Spinal cord (tissue), 10 donors: Measurements from ENCODE around the gene MAP3K4. TPM values are rescaled to one million over a fixed set of nuclear protein-coding genes. Genes with fewer than 3 reads are reported as not detected.

ENCODE experiments used
- DNase-seq, 6 donors: peaks; one replicate each; pipeline versions ENCODE4 v3.0.0 to v3.0.0-alpha.2; 2013 to 2015; ENCODE audit warnings: low spot score in 6 of 6, low read depth in 4 of 6
- H3K27ac ChIP-seq: one replicate; pipeline ENCODE4 v1.5.1; 2013; ENCODE audit warnings: low read depth, low read length, control low read depth
- H3K27me3 ChIP-seq: one replicate; pipeline ENCODE4 v1.6.1; 2013; ENCODE audit warnings: low read length; ENCODE audit not compliant: control insufficient read depth, insufficient read depth
- H3K36me3 ChIP-seq: one replicate; pipeline ENCODE4 v1.6.1; 2013; ENCODE audit warnings: low read length; ENCODE audit not compliant: control insufficient read depth, insufficient read depth
- H3K4me1 ChIP-seq: one replicate; pipeline ENCODE4 v1.6.1; 2013; ENCODE audit warnings: low read length; ENCODE audit not compliant: control insufficient read depth, insufficient read depth
- H3K4me3 ChIP-seq: one replicate; pipeline ENCODE4 v1.5.1; 2013; ENCODE audit warnings: low read depth, low read length, control low read depth
- H3K9me3 ChIP-seq: one replicate; pipeline ENCODE4 v1.6.1; 2013; ENCODE audit warnings: low read length; ENCODE audit not compliant: control insufficient read depth, insufficient read depth
- WGBS: methylation state at CpG from one replicate; pipeline ENCODE4 v1.1.5; 2013; ENCODE audit warnings: missing lambda C conversion rate; ENCODE audit not compliant: insufficient coverage; 5-methylcytosine and 5-hydroxymethylcytosine counted together
- polyA plus RNA-seq, 2 donors: library from polyadenylated mRNA; unstranded; fragments of 120-200 nt; gene quantifications; one replicate each; pipeline ENCODE4 v1.2.1, GENCODE V29; 2013; ENCODE audit not compliant: insufficient read length in 2 of 2
- total RNA-seq, 2 donors: library from RNA; depleted of rRNA in 1 of 2; stranded (reverse); fragments of 120-200 nt in 1 of 2; fragments of >200 nt in 1 of 2; gene quantifications; one replicate each; pipeline versions ENCODE4 v1.2.3 to v1.2.4, GENCODE V29; 2013 to 2014
- donor health status: healthy.

The MAP3K4 gene
- total and polyA plus RNA-seq, 4 donors: 32.0 to 48.1 (median 41.6) TPM

GRCh38 chr6:161088676-161089328, 97.2 kb downstream of the MAP3K4 start:
- Histone ChIP-seq H3K4me3 (no peak overlapping the region), H3K4me1 (no peaks in the 10 kb centered on the region), H3K27me3 (no peaks in the 10 kb centered on the region), H3K27ac (no peak overlapping the region), H3K9me3 (no peaks in the 10 kb centered on the region), H3K36me3 (peaks cover 23% of the 10 kb centered on the region)
- WGBS: 57% methylated on average over 2 of the region's 2 CpGs
- DNase-seq: peak in 1 of 6 donors; percentile 18

- H3K9me3 ChIP-seq: no peaks in the 10 kb centered on the region
- no peak overlapping the region for H3K4me3 ChIP-seq
- DNase-seq: no peak
- no peak overlapping the region for H3K27ac ChIP-seq
- no peaks in the 10 kb centered on the region for H3K27me3 ChIP-seq
- H3K36me3 ChIP-seq: peaks cover 22% of the 10 kb centered on the region
- WGBS: 100% methylated on average over 4 of the region's 4 CpGs
- H3K4me1 ChIP-seq: no peaks in the 10 kb centered on the region
These were observed 99.6 kb downstream of the MAP3K4 start for GRCh38 chr6:161091151-161091550.

- Histone ChIP-seq H3K27me3 (no peaks in the 10 kb centered on the region), H3K27ac (no peak overlapping the region), H3K9me3 (no peaks in the 10 kb centered on the region), H3K4me1 (no peaks in the 10 kb centered on the region), H3K4me3 (no peak overlapping the region), H3K36me3 (peaks cover 20% of the 10 kb centered on the region)
- WGBS: 96% methylated on average over 2 of the region's 6 CpGs
- DNase-seq: no peak
These were observed 100.6 kb downstream of the MAP3K4 start for GRCh38 chr6:161091972-161092701.

GRCh38 chr6:161094955-161095354, 103.4 kb downstream of the MAP3K4 start:
- Histone ChIP-seq H3K27ac (no peak overlapping the region), H3K4me1 (no peaks in the 10 kb centered on the region), H3K27me3 (no peaks in the 10 kb centered on the region), H3K36me3 (peaks cover 16% of the 10 kb centered on the region), H3K9me3 (no peaks in the 10 kb centered on the region), H3K4me3 (no peak overlapping the region)
- DNase-seq: peak in 1 of 6 donors; percentile 3
- WGBS: 50% methylated on average over 2 of the region's 5 CpGs

GRCh38 chr6:161095916-161096315, 104.3 kb downstream of the MAP3K4 start:
- Histone ChIP-seq H3K27me3 (no peaks in the 10 kb centered on the region), H3K4me1 (no peaks in the 10 kb centered on the region), H3K36me3 (peaks cover 16% of the 10 kb centered on the region), H3K27ac (no peak overlapping the region), H3K4me3 (no peak overlapping the region), H3K9me3 (no peaks in the 10 kb centered on the region)
- DNase-seq: no peak

GRCh38 chr6:161100072-161100471, 108.5 kb downstream of the MAP3K4 start:
- 90% methylated on average over 3 of the region's 8 CpGs for WGBS
- Histone ChIP-seq H3K9me3 (no peaks in the 10 kb centered on the region), H3K27me3 (no peaks in the 10 kb centered on the region), H3K27ac (no peak overlapping the region), H3K4me1 (no peaks in the 10 kb centered on the region), H3K4me3 (no peak overlapping the region), H3K36me3 (peaks cover 27% of the 10 kb centered on the region)
- DNase-seq: no peak

GRCh38 chr6:161101517-161101916, 109.9 kb downstream of the MAP3K4 start:
- WGBS: 32% methylated on average over 3 of the region's 7 CpGs
- DNase-seq: peak in 5 of 6 donors; percentile 20 to 88 (median 39)
- peaks cover 33% of the 10 kb centered on the region for H3K36me3 ChIP-seq
- no peak overlapping the region for H3K27ac ChIP-seq
- H3K4me3 ChIP-seq: no peak overlapping the region
- H3K4me1 ChIP-seq: no peaks in the 10 kb centered on the region
- H3K27me3 ChIP-seq: no peaks in the 10 kb centered on the region
- no peaks in the 10 kb centered on the region for H3K9me3 ChIP-seq

GRCh38 chr6:161103475-161103874, 111.9 kb downstream of the MAP3K4 start:
- DNase-seq: no peak

GRCh38 chr6:161104966-161105365, 113.4 kb downstream of the MAP3K4 start:
- Histone ChIP-seq H3K4me3 (no peak overlapping the region), H3K9me3 (no peaks in the 10 kb centered on the region), H3K27ac (no peak overlapping the region), H3K36me3 (peaks cover 38% of the 10 kb centered on the region), H3K27me3 (no peaks in the 10 kb centered on the region), H3K4me1 (no peaks in the 10 kb centered on the region)
- no peak for DNase-seq

More at GRCh38 chr6:161103475-161103874, 111.9 kb downstream of the MAP3K4 start:
- WGBS: 97% methylated on average over 4 of the region's 4 CpGs
- no peak overlapping the region for H3K4me3 ChIP-seq
- no peaks in the 10 kb centered on the region for H3K9me3 ChIP-seq
- H3K27ac ChIP-seq: no peak overlapping the region
- no peaks in the 10 kb centered on the region for H3K27me3 ChIP-seq
- H3K4me1 ChIP-seq: no peaks in the 10 kb centered on the region
- peaks cover 33% of the 10 kb centered on the region for H3K36me3 ChIP-seq

GRCh38 chr6:161105408-161105807, 113.8 kb downstream of the MAP3K4 start:
- no CpG with 5 or more reads among the region's 2 CpGs for WGBS
- Histone ChIP-seq H3K9me3 (no peaks in the 10 kb centered on the region), H3K4me3 (no peak overlapping the region), H3K27ac (no peak overlapping the region), H3K4me1 (no peaks in the 10 kb centered on the region), H3K27me3 (no peaks in the 10 kb centered on the region), H3K36me3 (peaks cover 34% of the 10 kb centered on the region)
- DNase-seq: no peak
